ENCODE data around the gene LBP. TPM values are rescaled to one million over a fixed set of nuclear protein-coding genes. Genes with fewer than 3 reads are reported as not detected.
"Not testable (repeated sequence)": the region's sequence is repeated elsewhere in the genome, so short reads cannot be mapped to it uniquely, and the experiment has no call there.

LBP gene
- total and polyA plus RNA-seq, 2 donors (not counting 1 experiment from before 2014, with no cell fraction given) = 0.08 to 0.17 TPM

DNA sequence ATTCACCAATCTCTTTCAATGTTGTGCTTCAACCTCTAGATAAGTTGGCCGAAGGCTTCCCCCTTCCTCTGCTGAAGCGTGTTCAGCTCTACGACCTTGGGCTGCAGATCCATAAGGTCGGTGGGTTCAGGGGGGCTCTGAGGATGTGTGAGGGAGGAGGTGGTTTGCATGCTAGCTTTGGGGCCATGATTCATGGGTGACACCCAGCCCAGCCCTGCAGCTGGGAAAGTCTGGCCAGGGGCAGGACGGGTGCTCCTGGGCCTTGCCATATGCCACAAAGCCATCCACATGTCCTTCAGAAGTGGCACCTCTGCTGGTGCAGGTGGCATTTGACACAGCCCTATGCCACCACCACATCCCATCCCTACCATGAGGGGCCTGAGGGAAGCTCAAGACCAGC, 27.6 kb downstream of the LBP start:
- Histone ChIP-seq H3K27ac (ENCODE audit: insufficient read depth, low read length) (no peak overlapping the region), H3K36me3 (ENCODE audit: control insufficient read depth, insufficient read depth, low read length) (no peaks in the 10 kb centered on the region), H3K4me2 (ENCODE audit: extremely low read depth, insufficient read depth, low read length) (no peak overlapping the region), H3K9me3 (ENCODE audit: control insufficient read depth, insufficient read depth, low read depth, low read length) (no peaks in the 10 kb centered on the region), H3K9ac (ENCODE audit: insufficient read depth, low read length) (no peak overlapping the region), H3K4me1 (ENCODE audit: control insufficient read depth, extremely low read depth, insufficient read depth, low read length) (no peaks in the 10 kb centered on the region), H3K4me3 (replicated peaks in 1 of 4; ENCODE audit: control extremely low read depth in 1 of 4, insufficient read depth in 1 of 4, low read depth in 3 of 4, low read length in 4 of 4) (no peak overlapping the region), H3K27me3 (ENCODE audit: control insufficient read depth, insufficient read depth, low read length) (peaks cover 35% of the 10 kb centered on the region), H4K20me1 (ENCODE audit: control insufficient read depth, extremely low read depth, insufficient read depth, low read length) (no peaks in the 10 kb centered on the region), H2AFZ (ENCODE audit: low read length) (no peak overlapping the region), H3K79me2 (ENCODE audit: control insufficient read depth, insufficient read depth, low read length) (no peaks in the 10 kb centered on the region)
- TF ChIP-seq, protein P1, sequence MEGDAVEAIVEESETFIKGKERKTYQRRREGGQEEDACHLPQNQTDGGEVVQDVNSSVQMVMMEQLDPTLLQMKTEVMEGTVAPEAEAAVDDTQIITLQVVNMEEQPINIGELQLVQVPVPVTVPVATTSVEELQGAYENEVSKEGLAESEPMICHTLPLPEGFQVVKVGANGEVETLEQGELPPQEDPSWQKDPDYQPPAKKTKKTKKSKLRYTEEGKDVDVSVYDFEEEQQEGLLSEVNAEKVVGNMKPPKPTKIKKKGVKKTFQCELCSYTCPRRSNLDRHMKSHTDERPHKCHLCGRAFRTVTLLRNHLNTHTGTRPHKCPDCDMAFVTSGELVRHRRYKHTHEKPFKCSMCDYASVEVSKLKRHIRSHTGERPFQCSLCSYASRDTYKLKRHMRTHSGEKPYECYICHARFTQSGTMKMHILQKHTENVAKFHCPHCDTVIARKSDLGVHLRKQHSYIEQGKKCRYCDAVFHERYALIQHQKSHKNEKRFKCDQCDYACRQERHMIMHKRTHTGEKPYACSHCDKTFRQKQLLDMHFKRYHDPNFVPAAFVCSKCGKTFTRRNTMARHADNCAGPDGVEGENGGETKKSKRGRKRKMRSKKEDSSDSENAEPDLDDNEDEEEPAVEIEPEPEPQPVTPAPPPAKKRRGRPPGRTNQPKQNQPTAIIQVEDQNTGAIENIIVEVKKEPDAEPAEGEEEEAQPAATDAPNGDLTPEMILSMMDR (conservative IDR thresholded peaks at IDR 0.05 in 1 of 2, IDR thresholded peaks at IDR 0.05 in 1 of 2; ENCODE audit: low read depth in 1 of 2, low read length in 2 of 2) = no peak
- TF ChIP-seq EZH2 (IDR thresholded peaks at IDR 0.05; ENCODE audit: low read length, missing control alignments) = no peak
- DNase-seq (ENCODE audit: low read depth in 2 of 2) = no peak

DNA sequence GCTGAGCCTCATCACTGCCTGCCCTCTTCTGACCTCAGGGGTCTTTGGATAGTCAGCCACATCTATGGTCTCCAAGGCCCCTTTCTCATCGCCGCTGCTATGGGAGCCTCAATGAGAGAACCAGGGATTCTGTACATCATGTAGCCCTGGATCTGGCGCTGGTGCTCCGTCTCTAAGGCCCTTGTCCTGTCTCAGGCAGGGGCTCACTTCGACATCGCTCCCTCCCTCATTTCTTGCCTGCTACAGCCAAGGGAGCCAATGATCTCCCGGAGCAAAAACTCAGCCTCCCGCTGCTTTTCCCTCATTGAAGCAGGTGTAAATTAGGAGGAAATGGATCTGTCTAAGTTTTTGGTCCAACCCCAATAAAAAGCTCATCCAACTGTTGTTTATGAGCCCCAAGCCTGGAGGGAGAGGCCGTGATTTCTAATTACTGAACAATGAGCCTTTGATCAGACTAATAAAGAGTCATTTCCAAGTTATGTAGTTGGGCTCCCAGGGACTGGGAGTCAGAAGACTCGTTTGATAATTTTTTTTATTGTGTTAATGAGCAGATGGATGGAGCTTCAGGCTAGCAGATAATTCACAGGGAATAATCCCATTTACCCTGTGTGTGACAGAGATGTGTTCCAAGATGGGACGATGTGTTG, 30.9 kb downstream of the LBP start:
- no peak overlapping the region for H3K4me3 ChIP-seq (replicated peaks in 1 of 4; ENCODE audit: control extremely low read depth in 1 of 4, insufficient read depth in 1 of 4, low read depth in 3 of 4, low read length in 4 of 4)
- H3K9ac ChIP-seq (ENCODE audit: insufficient read depth, low read length) = no peak overlapping the region
- H3K4me1 ChIP-seq (ENCODE audit: control insufficient read depth, extremely low read depth, insufficient read depth, low read length) = no peaks in the 10 kb centered on the region
- peaks cover 18% of the 10 kb centered on the region for H3K27me3 ChIP-seq (ENCODE audit: control insufficient read depth, insufficient read depth, low read length)
- H3K27ac ChIP-seq (ENCODE audit: insufficient read depth, low read length) = no peak overlapping the region
- no peaks in the 10 kb centered on the region for H3K9me3 ChIP-seq (ENCODE audit: control insufficient read depth, insufficient read depth, low read depth, low read length)
- H2AFZ ChIP-seq (ENCODE audit: low read length) = no peak overlapping the region
- no peaks in the 10 kb centered on the region for H4K20me1 ChIP-seq (ENCODE audit: control insufficient read depth, extremely low read depth, insufficient read depth, low read length)
- DNase-seq (ENCODE audit: low read depth in 2 of 2) = no peak
- H3K4me2 ChIP-seq (ENCODE audit: extremely low read depth, insufficient read depth, low read length) = no peak overlapping the region
- no peaks in the 10 kb centered on the region for H3K79me2 ChIP-seq (ENCODE audit: control insufficient read depth, insufficient read depth, low read length)
- TF ChIP-seq, protein P1 (conservative IDR thresholded peaks at IDR 0.05 in 1 of 2, IDR thresholded peaks at IDR 0.05 in 1 of 2; ENCODE audit: low read depth in 1 of 2, low read length in 2 of 2) = no peak
- no peak for TF ChIP-seq EZH2 (IDR thresholded peaks at IDR 0.05; ENCODE audit: low read length, missing control alignments)
- no peaks in the 10 kb centered on the region for H3K36me3 ChIP-seq (ENCODE audit: control insufficient read depth, insufficient read depth, low read length)

DNA sequence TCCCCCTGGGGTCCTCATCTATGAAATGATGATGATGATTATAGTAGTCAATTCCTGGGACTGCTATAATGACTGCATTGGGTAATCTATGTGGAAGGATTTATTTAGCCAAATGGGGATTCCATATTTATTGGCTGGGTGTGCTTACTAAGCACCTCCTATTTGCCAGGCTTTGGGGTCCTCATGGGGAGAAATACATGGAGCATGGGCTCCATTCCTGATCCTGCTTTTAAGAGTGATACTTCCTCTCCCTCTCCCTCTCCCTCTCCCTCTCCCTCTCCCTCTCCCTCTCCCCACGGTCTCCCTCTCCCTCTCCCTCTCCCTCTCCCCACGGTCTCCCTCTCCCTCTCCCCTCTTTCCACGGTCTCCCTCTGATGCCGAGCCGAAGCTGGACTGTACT, 31.6 kb downstream of the LBP start:
- H3K9me3 ChIP-seq (ENCODE audit: control insufficient read depth, insufficient read depth, low read depth, low read length); DNase-seq (ENCODE audit: low read depth in 2 of 2); H4K20me1 ChIP-seq (ENCODE audit: control insufficient read depth, extremely low read depth, insufficient read depth, low read length); H3K27ac ChIP-seq (ENCODE audit: insufficient read depth, low read length); H3K4me3 ChIP-seq (replicated peaks in 1 of 4; ENCODE audit: control extremely low read depth in 1 of 4, insufficient read depth in 1 of 4, low read depth in 3 of 4, low read length in 4 of 4); H3K9ac ChIP-seq (ENCODE audit: insufficient read depth, low read length); H3K36me3 ChIP-seq (ENCODE audit: control insufficient read depth, insufficient read depth, low read length); H3K79me2 ChIP-seq (ENCODE audit: control insufficient read depth, insufficient read depth, low read length); H3K4me1 ChIP-seq (ENCODE audit: control insufficient read depth, extremely low read depth, insufficient read depth, low read length); H3K4me2 ChIP-seq (ENCODE audit: extremely low read depth, insufficient read depth, low read length); H2AFZ ChIP-seq (ENCODE audit: low read length): not testable (repeated sequence)
- peaks cover 19% of the 10 kb centered on the region for H3K27me3 ChIP-seq (ENCODE audit: control insufficient read depth, insufficient read depth, low read length)

Data from fibroblast of lung (primary cell).